Endodermal cell (in vitro differentiated cells): ENCODE measurements around the gene LPP. TPM values are rescaled to one million over a fixed set of nuclear protein-coding genes. Genes with fewer than 3 reads are reported as not detected.
A peak's percentile ranks its signal among the peaks of the same experiment; 100 is the strongest.

Experiments used
- DNase-seq: peaks from one replicate; pipeline ENCODE4 v3.0.0-alpha.2; 2017
- H3K27ac ChIP-seq: 2 replicates; pipeline ENCODE4 v1.5.1; 2013; ENCODE audit warnings: mild to moderate bottlenecking, low read depth, low read length, moderate library complexity
- H3K27me3 ChIP-seq: 2 replicates; pipeline ENCODE4 v1.6.1; 2013; ENCODE audit warnings: mild to moderate bottlenecking, low read length, moderate library complexity; ENCODE audit not compliant: insufficient read depth, control insufficient read depth, poor library complexity, severe bottlenecking
- H3K36me3 ChIP-seq: 2 replicates; pipeline ENCODE4 v1.7.0; 2013; ENCODE audit warnings: mild to moderate bottlenecking, low read length, moderate library complexity; ENCODE audit not compliant: control insufficient read depth, insufficient read depth
- H3K4me1 ChIP-seq: one replicate; pipeline ENCODE4 v1.7.0; 2013; ENCODE audit warnings: low read length; ENCODE audit not compliant: control insufficient read depth, insufficient read depth
- H3K4me3 ChIP-seq: 2 replicates; pipeline ENCODE4 v1.5.1; 2013; ENCODE audit warnings: mild to moderate bottlenecking, low read length, moderate library complexity
- H3K9ac ChIP-seq: 2 replicates; pipeline ENCODE4 v1.6.1; 2013; ENCODE audit warnings: mild to moderate bottlenecking, low read length, moderate library complexity; ENCODE audit not compliant: poor library complexity, severe bottlenecking; ENCODE audit errors: extremely low read depth
- H3K9me3 ChIP-seq: 2 replicates; pipeline ENCODE4 v1.6.1; 2013; ENCODE audit warnings: mild to moderate bottlenecking, low read length, moderate library complexity; ENCODE audit not compliant: control insufficient read depth
- H3K27ac Mint-ChIP-seq: 2 replicates; pipeline ENCODE4 v1.8.0; 2020; ENCODE audit warnings: mixed read lengths
- H3K27me3 Mint-ChIP-seq: 2 replicates; pipeline ENCODE4 v1.8.0; 2021; ENCODE audit warnings: mild to moderate bottlenecking, mixed read lengths; ENCODE audit not compliant: insufficient read depth
- H3K36me3 Mint-ChIP-seq: 2 replicates; pipeline ENCODE4 v1.8.0; 2020; ENCODE audit warnings: low read depth, mixed read lengths
- H3K4me1 Mint-ChIP-seq: 2 replicates; pipeline ENCODE4 v1.8.0; 2020; ENCODE audit warnings: mixed read lengths
- H3K4me3 Mint-ChIP-seq: 2 replicates; pipeline ENCODE4 v1.8.0; 2020; ENCODE audit warnings: mild to moderate bottlenecking, moderate library complexity, mixed read lengths
- H3K9me3 Mint-ChIP-seq: 2 replicates; pipeline ENCODE4 v1.8.0; 2020; ENCODE audit warnings: mild to moderate bottlenecking, mixed read lengths
- CTCF ChIP-seq: fragments of 200-600 bp; sonication (generic); conservative IDR thresholded peaks from 2 replicates; pipeline ENCODE4 v1.5.0; 2021; ENCODE audit warnings: antibody characterized with exemption, mild to moderate bottlenecking
- WGBS, 2 experiments: methylation state at CpG; one replicate each; pipeline versions ENCODE4 v1.1.5 to v1.1.7; 2013; ENCODE audit warnings: missing lambda C conversion rate in 2 of 2, mixed read lengths in 1 of 2; ENCODE audit not compliant: insufficient coverage in 1 of 2, insufficient read length in 1 of 2; 5-methylcytosine and 5-hydroxymethylcytosine counted together
- total RNA-seq, 2 donors: library from RNA; stranded (reverse); fragmentation: NEBNext Ultra II Directional in 1 of 2; extraction: Animal tissue kit (Norgen Biotek cat#: 25700) in 1 of 2; gene quantifications; 2 replicates in 1 of 2; 3 replicates in 1 of 2; pipeline ENCODE4 v1.2.1, GENCODE V29; 2021

LPP gene
- total RNA-seq, 2 donors from 2014 or later, result 78.0 to 105 TPM

GRCh38 chr3:188292827-188293226 lies 138.9 kb downstream of the LPP start:
- no peak for DNase-seq
- no peak overlapping the region for H3K4me3 ChIP-seq
- Mint-ChIP-seq H3K4me3 (no peak overlapping the region), H3K4me1 (peaks cover 17% of the 10 kb centered on the region), H3K9me3 (no peaks in the 10 kb centered on the region), H3K27me3 (no peaks in the 10 kb centered on the region), H3K36me3 (peaks cover 9% of the 10 kb centered on the region), H3K27ac (no peak overlapping the region)
- H3K36me3 ChIP-seq, result peaks cover 18% of the 10 kb centered on the region
- no peak overlapping the region for H3K9ac ChIP-seq
- no peaks in the 10 kb centered on the region for H3K27me3 ChIP-seq
- H3K4me1 ChIP-seq, result peaks cover 13% of the 10 kb centered on the region
- no peaks in the 10 kb centered on the region for H3K9me3 ChIP-seq
- no peak for TF ChIP-seq CTCF
- no peak overlapping the region for H3K27ac ChIP-seq
- WGBS, 2 experiments, result 100% methylated on average over 1 to 3 of the region's 3 CpGs

- WGBS, 2 experiments, result 90 to 100% methylated on average over 2 to 3 of the region's 3 CpGs
- H3K9ac ChIP-seq, result no peak overlapping the region
- peaks cover 9% of the 10 kb centered on the region for H3K36me3 Mint-ChIP-seq
- no peaks in the 10 kb centered on the region for H3K27me3 ChIP-seq
- no peak overlapping the region for H3K27ac ChIP-seq
- peaks cover 25% of the 10 kb centered on the region for H3K4me1 Mint-ChIP-seq
- H3K4me3 ChIP-seq, result no peak overlapping the region
- H3K4me3 Mint-ChIP-seq, result no peak overlapping the region
- H3K4me1 ChIP-seq, result peaks cover 16% of the 10 kb centered on the region
- H3K9me3 ChIP-seq, result no peaks in the 10 kb centered on the region
- no peak overlapping the region for H3K27ac Mint-ChIP-seq
- no peaks in the 10 kb centered on the region for H3K27me3 Mint-ChIP-seq
- TF ChIP-seq CTCF, result no peak
- DNase-seq, result no peak
- H3K36me3 ChIP-seq, result peaks cover 18% of the 10 kb centered on the region
- H3K9me3 Mint-ChIP-seq, result no peaks in the 10 kb centered on the region
These were observed 140.2 kb downstream of the LPP start for GRCh38 chr3:188294113-188294512.

GRCh38 chr3:188294823-188295487 lies 141.0 kb downstream of the LPP start:
- no peak overlapping the region for H3K9ac ChIP-seq
- H3K36me3 ChIP-seq, result peaks cover 16% of the 10 kb centered on the region
- Mint-ChIP-seq H3K4me3 (no peak overlapping the region), H3K27ac (peak overlapping the region; percentile 65), H3K4me1 (peaks cover 32% of the 10 kb centered on the region), H3K36me3 (peaks cover 9% of the 10 kb centered on the region), H3K27me3 (no peaks in the 10 kb centered on the region), H3K9me3 (no peaks in the 10 kb centered on the region)
- WGBS, 2 experiments, result 71 to 81% methylated on average over 9 to 11 of the region's 11 CpGs
- no peak overlapping the region for H3K4me3 ChIP-seq
- TF ChIP-seq CTCF, result no peak
- peaks cover 16% of the 10 kb centered on the region for H3K4me1 ChIP-seq
- H3K27me3 ChIP-seq, result no peaks in the 10 kb centered on the region
- H3K9me3 ChIP-seq, result no peaks in the 10 kb centered on the region
- H3K27ac ChIP-seq, result peak overlapping the region; percentile 64
- no peak for DNase-seq
